Natural killer cell (primary cell): Measurements from ENCODE around the gene CBFA2T3. TPM values are rescaled to one million over a fixed set of nuclear protein-coding genes. Genes with fewer than 3 reads are reported as not detected.
A peak's percentile ranks its signal among the peaks of the same experiment; 100 is the strongest.

ENCODE experiments used
- ATAC-seq, 3 donors: fragments of 150-1000 bp in 2 of 3; fragments of 200-7000 bp in 1 of 3; cut with Tn5 transposase; 1 replicate in 1 of 3; 2 replicates in 2 of 3; pipeline ENCODE4 v1.10.0; 2021; ENCODE audit warnings: mild to moderate bottlenecking in 2 of 3, moderate library complexity in 2 of 3
- DNase-seq, 2 donors: peaks; one replicate each; pipeline versions ENCODE4 v3.0.0 to v3.0.0-alpha.2; 2013 to 2021; ENCODE audit warnings: mixed read lengths in 1 of 2
- H3K27ac ChIP-seq: one replicate; pipeline ENCODE4 v1.5.1; 2013; ENCODE audit warnings: mild to moderate bottlenecking, low read length
- H3K27me3 ChIP-seq: one replicate; pipeline ENCODE4 v1.6.1; 2013; ENCODE audit warnings: low read length; ENCODE audit not compliant: control insufficient read depth, insufficient read depth
- H3K36me3 ChIP-seq: one replicate; pipeline ENCODE4 v1.6.1; 2013; ENCODE audit warnings: low read length; ENCODE audit not compliant: control insufficient read depth, insufficient read depth
- H3K4me1 ChIP-seq: one replicate; pipeline ENCODE4 v1.6.1; 2013; ENCODE audit warnings: low read length; ENCODE audit not compliant: control insufficient read depth, insufficient read depth
- H3K4me3 ChIP-seq: one replicate; pipeline ENCODE4 v1.5.1; 2013; ENCODE audit warnings: low read length
- H3K9me3 ChIP-seq: one replicate; pipeline ENCODE4 v1.6.1; 2013; ENCODE audit warnings: low read length; ENCODE audit not compliant: control insufficient read depth, insufficient read depth
- H3K27ac Mint-ChIP-seq, 2 donors: one replicate each; pipeline ENCODE4 v1.8.0; 2022; ENCODE audit warnings: mild to moderate bottlenecking in 2 of 2, mixed read lengths in 2 of 2, moderate library complexity in 1 of 2
- H3K27me3 Mint-ChIP-seq, 2 donors: one replicate each; pipeline ENCODE4 v1.8.0; 2022; ENCODE audit warnings: low read depth in 2 of 2, mixed read lengths in 2 of 2
- H3K36me3 Mint-ChIP-seq: one replicate; pipeline ENCODE4 v1.8.0; 2022; ENCODE audit warnings: mixed read lengths
- H3K4me1 Mint-ChIP-seq, 2 donors: one replicate each; pipeline ENCODE4 v1.8.0; 2022; ENCODE audit warnings: mixed read lengths in 2 of 2
- H3K4me3 Mint-ChIP-seq: one replicate; pipeline ENCODE4 v1.8.0; 2022; ENCODE audit warnings: mild to moderate bottlenecking, moderate library complexity, mixed read lengths
- H3K9me3 Mint-ChIP-seq, 2 donors: one replicate each; pipeline ENCODE4 v1.8.0; 2022; ENCODE audit warnings: mixed read lengths in 2 of 2
- CTCF ChIP-seq: fragments of 200-600 bp; IDR thresholded peaks from one replicate; pipeline ENCODE4 v1.8.0; 2022; ENCODE audit warnings: antibody characterized with exemption
- WGBS: methylation state at CpG from one replicate; pipeline ENCODE4 v1.1.7; 2013; ENCODE audit warnings: missing lambda C conversion rate; ENCODE audit not compliant: insufficient coverage; 5-methylcytosine and 5-hydroxymethylcytosine counted together
- intact Hi-C: fragments of 100-400 bp; cut with micrococcal nuclease; formaldehyde crosslinking; loops from one replicate; pipeline ENCODE4 v1.14.2; 2022
- total RNA-seq, 4 donors: library from RNA; stranded (reverse); fragments of 120-200 nt in 1 of 4; gene quantifications; one replicate each; pipeline versions ENCODE4 v1.2.3 to v1.2.4, GENCODE V29; 2013 to 2022

CBFA2T3 gene
- total RNA-seq, 3 donors from 2014 or later (not counting 1 experiment from before 2014, with no cell fraction given), result 2.5 to 7.8 (median 4.2) TPM

- Mint-ChIP-seq H3K36me3 (no peaks in the 10 kb centered on the region), H3K4me3 (no peak overlapping the region), H3K4me1 (peaks cover 0 to 6% of the 10 kb centered on the region in 2 donors), H3K27ac (no peak overlapping the region), H3K9me3 (no peaks in the 10 kb centered on the region), H3K27me3 (peaks cover 25 to 43% of the 10 kb centered on the region in 2 donors)
- intact Hi-C loops, result loop anchor here (5.0 kb wide), 1 partner anchor 224 kb away; no protein-coding TSS in a partner anchor
- WGBS, result 41% methylated on average over 16 of the region's 18 CpGs
- no peaks in the 10 kb centered on the region for H3K9me3 ChIP-seq
- peaks cover 39% of the 10 kb centered on the region for H3K4me1 ChIP-seq
- no peaks in the 10 kb centered on the region for H3K36me3 ChIP-seq
- no peak for DNase-seq
- H3K4me3 ChIP-seq, result no peak overlapping the region
- ATAC-seq, result peak in 2 of 3 donors; percentile 38 to 56
- peaks cover 17% of the 10 kb centered on the region for H3K27me3 ChIP-seq
- no peak overlapping the region for H3K27ac ChIP-seq
- no peak for TF ChIP-seq CTCF
These were observed 33.8 kb downstream of the CBFA2T3 start for GRCh38 chr16:88943131-88943664.

GRCh38 chr16:88941913-88942909, 34.8 kb downstream of the CBFA2T3 start:
- peak; percentile 50 to 74 for DNase-seq
- Mint-ChIP-seq H3K27me3 (peaks cover 25 to 35% of the 10 kb centered on the region in 2 donors), H3K4me1 (peaks cover 0 to 6% of the 10 kb centered on the region in 2 donors), H3K36me3 (no peaks in the 10 kb centered on the region), H3K27ac (no peak overlapping the region), H3K9me3 (no peaks in the 10 kb centered on the region), H3K4me3 (peak overlapping the region; percentile 31)
- Histone ChIP-seq H3K4me3 (no peak overlapping the region), H3K9me3 (no peaks in the 10 kb centered on the region), H3K4me1 (peaks cover 49% of the 10 kb centered on the region), H3K27me3 (peaks cover 17% of the 10 kb centered on the region), H3K36me3 (no peaks in the 10 kb centered on the region), H3K27ac (no peak overlapping the region)
- intact Hi-C loops, result loop anchor here (1.0 to 5.0 kb wide), 2 partner anchors 225 to 274 kb away; no protein-coding TSS in a partner anchor
- WGBS, result 28% methylated on average over 54 of the region's 54 CpGs
- peak; percentile 72 for TF ChIP-seq CTCF
- peak; percentile 69 to 84 (median 73) for ATAC-seq

GRCh38 chr16:88940862-88941817, 35.9 kb downstream of the CBFA2T3 start:
- intact Hi-C loops, result loop anchor here (5.0 kb wide), 1 partner anchor 226 kb away; no protein-coding TSS in a partner anchor
- peaks cover 27 to 28% of the 10 kb centered on the region in 2 donors for H3K27me3 Mint-ChIP-seq
- H3K9me3 Mint-ChIP-seq, result no peaks in the 10 kb centered on the region
- no peak overlapping the region for H3K4me3 Mint-ChIP-seq
- under 1% methylated on average over 141 of the region's 152 CpGs for WGBS
- Histone ChIP-seq H3K27ac (no peak overlapping the region), H3K4me1 (peaks cover 56% of the 10 kb centered on the region), H3K36me3 (no peaks in the 10 kb centered on the region), H3K27me3 (peaks cover 17% of the 10 kb centered on the region), H3K9me3 (no peaks in the 10 kb centered on the region), H3K4me3 (peak overlapping the region; percentile 26)
- H3K27ac Mint-ChIP-seq, result no peak overlapping the region
- DNase-seq (peak in 1 of 2 donors; percentile 49), ATAC-seq (peak in 2 of 3 donors; percentile 22 to 41)
- H3K4me1 Mint-ChIP-seq, result peaks cover 0 to 6% of the 10 kb centered on the region in 2 donors
- no peak for TF ChIP-seq CTCF
- H3K36me3 Mint-ChIP-seq, result no peaks in the 10 kb centered on the region
